SK-N-SH treated with all-trans-retinoic acid at 6 μM for 48 hours (cell line): ENCODE measurements around the gene SLC35E1.

Experiments
- ARNTL ChIP-seq: fragments of 450-650 bp; formaldehyde crosslinking; IDR thresholded peaks from 2 replicates; pipeline ENCODE4 v1.5.0; 2020; ENCODE audit warnings: low read depth, mild to moderate bottlenecking, moderate library complexity, borderline replicate concordance
- ISL1 ChIP-seq: fragments of 250-450 bp; sonication (Bioruptor Pico); IDR thresholded peaks from 2 replicates; pipeline ENCODE4 v2.1.2; 2022; ENCODE audit warnings: mild to moderate bottlenecking, moderate library complexity
- OSR1 ChIP-seq: fragments of 250-450 bp; sonication (Bioruptor Pico); IDR thresholded peaks from 2 replicates; pipeline ENCODE4 v1.8.0; 2022; ENCODE audit warnings: moderate library complexity, mild to moderate bottlenecking, inconsistent platforms
- RARB ChIP-seq: fragments of 250-450 bp; sonication (Bioruptor Pico); IDR thresholded peaks from 2 replicates; pipeline ENCODE4 v1.8.0; 2021; ENCODE audit warnings: mild to moderate bottlenecking, moderate library complexity
- TOX ChIP-seq: fragments of 250-450 bp; sonication (Bioruptor Pico); IDR thresholded peaks from 2 replicates; pipeline ENCODE4 v1.8.0; 2021; ENCODE audit warnings: mild to moderate bottlenecking, moderate library complexity, borderline replicate concordance
- TSHZ2 ChIP-seq: fragments of 250-450 bp; sonication (Bioruptor Pico); IDR thresholded peaks from 2 replicates; pipeline ENCODE4 v1.5.0; 2020; ENCODE audit warnings: mild to moderate bottlenecking, moderate library complexity
- ZC3H10 ChIP-seq: fragments of 250-450 bp; sonication (Bioruptor Pico); IDR thresholded peaks from 2 replicates; pipeline ENCODE4 v1.5.1; 2021; ENCODE audit warnings: mild to moderate bottlenecking, moderate library complexity
- ZFP3 ChIP-seq: fragments of 250-450 bp; sonication (Bioruptor Pico); IDR thresholded peaks from 2 replicates; pipeline ENCODE4 v1.5.0; 2020; ENCODE audit warnings: mild to moderate bottlenecking, moderate library complexity
- ZNF70 ChIP-seq: fragments of 450-650 bp; formaldehyde crosslinking; IDR thresholded peaks from 2 replicates; pipeline ENCODE4 v1.5.0; 2020; ENCODE audit warnings: mild to moderate bottlenecking, moderate library complexity
- ZNF8 ChIP-seq: fragments of 450-650 bp; formaldehyde crosslinking; IDR thresholded peaks from 2 replicates; pipeline ENCODE4 v1.5.0; 2020; ENCODE audit warnings: mild to moderate bottlenecking, moderate library complexity

- TF ChIP-seq ZC3H10 (no peak), RARB (no peak), TOX (CRISPR knock-in tag) (no peak), ARNTL (no peak), ISL1 (CRISPR knock-in tag) (no peak), TSHZ2 (CRISPR knock-in tag) (no peak), OSR1 (CRISPR knock-in tag) (no peak), ZFP3 (no peak), ZNF70 (CRISPR knock-in tag) (no peak), ZNF8 (CRISPR knock-in tag) (no peak)
Measured at GRCh38 chr19:16509141-16510061, 62.8 kb downstream of the SLC35E1 start.
